Spleen (tissue), 7 donors: ENCODE data around the gene ZNF638.

Experiments used
- POLR2A ChIP-seq, 3 donors: fragments of 450-650 bp; IDR thresholded peaks; one replicate each; pipeline ENCODE4 v1.5.1; 2017; ENCODE audit warnings: antibody characterized with exemption in 3 of 3, mild to moderate bottlenecking in 1 of 3
- TF ChIP-seq, protein P1 (sequence below), 11 experiments: fragments of 200-600 bp in 7 of 11; fragments of 450-650 bp in 4 of 11; sonication (generic) in 4 of 11; IDR thresholded peaks in 8 of 11; conservative IDR thresholded peaks in 3 of 11; 1 replicate in 7 of 11; 2 replicates in 4 of 11; pipeline versions ENCODE4 v1.4.0 to v1.8.0; 2016 to 2021; ENCODE audit warnings: antibody characterized with exemption in 11 of 11, inconsistent platforms in 4 of 11, mild to moderate bottlenecking in 1 of 11
- donor health status: DM: no; HTN: no; CAD: no; lungs with moderate emphysema.
- donor health status: DM: no; HTN: no; CAD: no.
- donor health status: DM: no; HTN: no; CAD: no.

DNA sequence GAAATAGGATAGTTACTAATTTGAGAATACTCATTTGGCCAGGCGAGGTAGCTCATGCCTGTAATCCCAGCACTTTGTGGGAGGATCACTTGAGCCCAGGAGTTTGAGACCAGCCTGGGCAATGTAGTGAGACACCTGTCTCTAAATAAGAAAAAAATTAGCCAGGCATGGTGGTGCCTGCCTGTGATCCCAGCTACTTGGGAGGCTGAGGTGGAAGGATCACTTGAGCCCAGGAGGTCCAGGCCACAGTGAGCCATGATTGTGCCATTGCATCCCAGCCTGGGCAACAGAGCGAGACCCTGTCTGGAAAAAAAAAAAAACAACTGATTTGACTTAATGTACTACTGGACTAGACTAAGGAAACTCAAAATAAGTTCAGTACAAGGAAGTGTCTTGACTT is 32.7 kb upstream of the ZNF638 start:
- TF ChIP-seq, protein P1, sequence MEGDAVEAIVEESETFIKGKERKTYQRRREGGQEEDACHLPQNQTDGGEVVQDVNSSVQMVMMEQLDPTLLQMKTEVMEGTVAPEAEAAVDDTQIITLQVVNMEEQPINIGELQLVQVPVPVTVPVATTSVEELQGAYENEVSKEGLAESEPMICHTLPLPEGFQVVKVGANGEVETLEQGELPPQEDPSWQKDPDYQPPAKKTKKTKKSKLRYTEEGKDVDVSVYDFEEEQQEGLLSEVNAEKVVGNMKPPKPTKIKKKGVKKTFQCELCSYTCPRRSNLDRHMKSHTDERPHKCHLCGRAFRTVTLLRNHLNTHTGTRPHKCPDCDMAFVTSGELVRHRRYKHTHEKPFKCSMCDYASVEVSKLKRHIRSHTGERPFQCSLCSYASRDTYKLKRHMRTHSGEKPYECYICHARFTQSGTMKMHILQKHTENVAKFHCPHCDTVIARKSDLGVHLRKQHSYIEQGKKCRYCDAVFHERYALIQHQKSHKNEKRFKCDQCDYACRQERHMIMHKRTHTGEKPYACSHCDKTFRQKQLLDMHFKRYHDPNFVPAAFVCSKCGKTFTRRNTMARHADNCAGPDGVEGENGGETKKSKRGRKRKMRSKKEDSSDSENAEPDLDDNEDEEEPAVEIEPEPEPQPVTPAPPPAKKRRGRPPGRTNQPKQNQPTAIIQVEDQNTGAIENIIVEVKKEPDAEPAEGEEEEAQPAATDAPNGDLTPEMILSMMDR (IDR thresholded peaks at IDR 0.05 in 8 of 11, conservative IDR thresholded peaks at IDR 0.05 in 3 of 11) = no peak
- no peak for TF ChIP-seq POLR2A (IDR thresholded peaks at IDR 0.05)
